Measurements from ENCODE around the gene CYP26C1. TPM values are rescaled to one million over a fixed set of nuclear protein-coding genes. Genes with fewer than 3 reads are reported as not detected.

CYP26C1 gene
- total and polyA plus RNA-seq, 2 of the 4 experiments (the other 2 are of a cell fraction) = 0.02 TPM; not detected in 1

- ChIA-PET POLR2A (ENCODE audit: unreplicated experiment) (no interaction called here), CTCF (interaction anchor here (0.6 kb wide), 1 partner anchor 62 kb away, joined by 3 read pairs; no protein-coding TSS in a partner anchor)
- no TSS peak for BruUV-seq (replicated peaks)
- H3K79me1 ChIP-seq (ENCODE audit: low read depth in 1 of 2, low read length in 2 of 2) = no peaks in the 10 kb centered on the region
- no peak overlapping the region for H2AK9ac ChIP-seq (replicated peaks; ENCODE audit: low read depth, low read length, poor library complexity)
- H2BK120ac ChIP-seq (ENCODE audit: low read depth, low read length) = no peak overlapping the region
- H2BK20ac ChIP-seq (ENCODE audit: low read depth, low read length) = no peak overlapping the region
- intact Hi-C loops (cut with micrococcal nuclease) = no loop called here
- TF ChIP-seq POLR2A (IDR thresholded peaks at IDR 0.05; ENCODE audit: low read depth, low read length) (no peak), CHD1 (IDR thresholded peaks at IDR 0.05; ENCODE audit: low read depth, low read length) (no peak), MAZ (IDR thresholded peaks at IDR 0.05; ENCODE audit: borderline replicate concordance, low read depth, low read length) (no peak), MAFK (IDR thresholded peaks at IDR 0.05; ENCODE audit: low read depth, low read length) (no peak), RAD21 (IDR thresholded peaks at IDR 0.05; ENCODE audit: low read length) (no peak), SMC3 (IDR thresholded peaks at IDR 0.05; ENCODE audit: low read depth, low read length) (no peak), RFX5 (IDR thresholded peaks at IDR 0.05; ENCODE audit: low read depth, low read length) (no peak), CTCF (conservative IDR thresholded peaks at IDR 0.05; ENCODE audit: low read depth, low read length) (no peak), RCOR1 (IDR thresholded peaks at IDR 0.05; ENCODE audit: insufficient replicate concordance, low read length) (no peak), USF2 (IDR thresholded peaks at IDR 0.05; ENCODE audit: low read depth, low read length) (no peak), CEBPB (IDR thresholded peaks at IDR 0.05; ENCODE audit: low read depth, low read length) (no peak), NFE2L2 (IDR thresholded peaks at IDR 0.05; ENCODE audit: low read depth, low read length) (no peak), BHLHE40 (IDR thresholded peaks at IDR 0.05; ENCODE audit: low read depth, low read length) (no peak), MXI1 (IDR thresholded peaks at IDR 0.05; ENCODE audit: borderline replicate concordance, low read depth, low read length) (no peak), ELK1 (IDR thresholded peaks at IDR 0.05; ENCODE audit: borderline replicate concordance, low read depth, low read length) (no peak)
- dilution Hi-C loops (cut with HindIII; ENCODE audit: low sequenced_read_pairs, unreplicated experiment) = no loop called here
- DNase-seq = peak; percentile 54
- no peaks in the 10 kb centered on the region for H3K36me3 ChIP-seq (ENCODE audit: control insufficient read depth, insufficient read depth, low read length)
- no peak overlapping the region for H3K9ac ChIP-seq (ENCODE audit: low read depth, low read length)
- no peak overlapping the region for H3K18ac ChIP-seq (ENCODE audit: low read depth, low read length)
- no peak overlapping the region for H3K4ac ChIP-seq (ENCODE audit: low read depth, low read length)
- H3K4me2 ChIP-seq (ENCODE audit: low read depth, low read length) = peak overlapping the region; percentile 82
- no peaks in the 10 kb centered on the region for H3K9me1 ChIP-seq (ENCODE audit: insufficient read depth, low read length)
- H3K14ac ChIP-seq (replicated peaks; ENCODE audit: low read depth, low read length) = no peak overlapping the region
- H3K4me3 ChIP-seq (ENCODE audit: insufficient read depth, low read depth, low read length) = no peak overlapping the region
- H4K20me1 ChIP-seq (ENCODE audit: insufficient read depth, low read length) = peaks cover 22% of the 10 kb centered on the region; the same call in 1 of the 2 replicates
- peak; percentile 52 for ATAC-seq (ENCODE audit: low read depth)
- no peak overlapping the region for H3K56ac ChIP-seq (ENCODE audit: extremely low read depth, insufficient read depth, low read length)
- no peak overlapping the region for H3K27ac ChIP-seq (ENCODE audit: insufficient read depth, low read length)
- H2AK5ac ChIP-seq (ENCODE audit: low read depth, low read length) = no peak overlapping the region
- in situ Hi-C loops (cut with MboI; ENCODE audit: low sequenced_read_pairs) = no loop called here
- no peak overlapping the region for H4K91ac ChIP-seq (ENCODE audit: insufficient read depth, low read depth, low read length)
- peaks cover 10% of the 10 kb centered on the region; the same call in 1 of the 2 replicates for H3K4me1 ChIP-seq (ENCODE audit: control insufficient read depth, insufficient read depth, low read length)
- no peak overlapping the region for H2BK15ac ChIP-seq (ENCODE audit: low read depth, low read length)
- H4K5ac ChIP-seq (ENCODE audit: low read depth, low read length) = no peak overlapping the region
- H3K27me3 ChIP-seq (ENCODE audit: control insufficient read depth, insufficient read depth, low read length) = peaks cover 98% of the 10 kb centered on the region
- WGBS, 2 experiments (ENCODE audit: extremely low coverage in 2 of 2, insufficient read length in 1 of 2) = 7% methylated on average over 45 of the region's 73 CpGs; no CpG with 5 or more reads in 1 of the 2 experiments
- no peak overlapping the region for H3K23ac ChIP-seq (ENCODE audit: low read depth, low read length)
- no peak overlapping the region for H2BK5ac ChIP-seq (ENCODE audit: low read depth, low read length, poor library complexity, severe bottlenecking)
- no peaks in the 10 kb centered on the region for H3K9me3 ChIP-seq (ENCODE audit: control insufficient read depth, insufficient read depth, low read length)
- H4K8ac ChIP-seq (ENCODE audit: low read depth in 2 of 2, low read length in 2 of 2) = no peak overlapping the region
- H2AFZ ChIP-seq (replicated peaks; ENCODE audit: low read length, poor library complexity) = peak overlapping the region; percentile 27
Observed at GRCh38 chr10:93068411-93069244, 8.0 kb downstream of the CYP26C1 start.
